Measurements from ENCODE around the gene HNRNPUL2.

- TF ChIP-seq MXI1 (conservative IDR thresholded peaks at IDR 0.05; ENCODE audit: poor library complexity, severe bottlenecking) (peak; percentile 74), CTCF (IDR thresholded peaks at IDR 0.05; ENCODE audit: poor library complexity, severe bottlenecking) (peak; percentile 53), EZH2 (IDR thresholded peaks at IDR 0.05; ENCODE audit: borderline replicate concordance, insufficient read depth, low read length, poor library complexity, severe bottlenecking) (no peak), POLR2AphosphoS5 (IDR thresholded peaks at IDR 0.05) (peak; percentile 95), REST (IDR thresholded peaks at IDR 0.05; ENCODE audit: borderline replicate concordance) (peak; percentile 17), EP300 (conservative IDR thresholded peaks at IDR 0.05; ENCODE audit: poor library complexity, severe bottlenecking) (no peak)
These were observed 17.8 kb downstream of the HNRNPUL2 start for GRCh38 chr11:62709247-62710000.

Data from neural cell (in vitro differentiated cells).